Measurements from ENCODE around the gene MAP3K5. TPM values are rescaled to one million over a fixed set of nuclear protein-coding genes. Genes with fewer than 3 reads are reported as not detected.

Gene MAP3K5
- total RNA-seq, 1 donor from 2014 or later = 4.7 TPM

DNA sequence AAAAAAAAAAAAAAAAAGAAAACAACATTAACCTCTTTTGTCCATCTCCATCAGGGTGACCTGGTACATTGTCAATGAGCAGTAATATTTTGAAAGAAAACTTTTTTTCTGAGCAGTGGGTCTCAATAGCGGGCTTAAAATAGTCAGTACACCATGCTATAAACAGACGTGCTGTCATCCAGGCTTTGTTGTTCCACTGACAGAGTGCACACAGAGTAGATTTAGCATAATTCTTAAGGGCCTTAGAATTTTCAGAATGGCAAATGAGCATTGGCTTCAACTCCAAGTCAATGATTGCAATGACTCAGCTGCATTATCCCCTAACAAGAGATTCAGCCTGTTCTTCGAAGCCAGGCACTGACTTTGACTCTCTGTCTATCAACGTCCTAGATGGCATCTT lies 277.7 kb downstream of the MAP3K5 start:
- Mint-ChIP-seq H3K27ac (no peak overlapping the region), H3K36me3 (no peaks in the 10 kb centered on the region), H3K4me3 (no peak overlapping the region), H3K4me1 (ENCODE audit: unreplicated experiment) (peaks cover 4% of the 10 kb centered on the region), H3K27me3 (no peaks in the 10 kb centered on the region), H3K9me3 (no peaks in the 10 kb centered on the region)
- TF ChIP-seq, protein P1, sequence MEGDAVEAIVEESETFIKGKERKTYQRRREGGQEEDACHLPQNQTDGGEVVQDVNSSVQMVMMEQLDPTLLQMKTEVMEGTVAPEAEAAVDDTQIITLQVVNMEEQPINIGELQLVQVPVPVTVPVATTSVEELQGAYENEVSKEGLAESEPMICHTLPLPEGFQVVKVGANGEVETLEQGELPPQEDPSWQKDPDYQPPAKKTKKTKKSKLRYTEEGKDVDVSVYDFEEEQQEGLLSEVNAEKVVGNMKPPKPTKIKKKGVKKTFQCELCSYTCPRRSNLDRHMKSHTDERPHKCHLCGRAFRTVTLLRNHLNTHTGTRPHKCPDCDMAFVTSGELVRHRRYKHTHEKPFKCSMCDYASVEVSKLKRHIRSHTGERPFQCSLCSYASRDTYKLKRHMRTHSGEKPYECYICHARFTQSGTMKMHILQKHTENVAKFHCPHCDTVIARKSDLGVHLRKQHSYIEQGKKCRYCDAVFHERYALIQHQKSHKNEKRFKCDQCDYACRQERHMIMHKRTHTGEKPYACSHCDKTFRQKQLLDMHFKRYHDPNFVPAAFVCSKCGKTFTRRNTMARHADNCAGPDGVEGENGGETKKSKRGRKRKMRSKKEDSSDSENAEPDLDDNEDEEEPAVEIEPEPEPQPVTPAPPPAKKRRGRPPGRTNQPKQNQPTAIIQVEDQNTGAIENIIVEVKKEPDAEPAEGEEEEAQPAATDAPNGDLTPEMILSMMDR (conservative IDR thresholded peaks at IDR 0.05) = no peak
- no peak for DNase-seq (ENCODE audit: extremely low spot score, unreplicated experiment)

GRCh38 chr6:136511926-136512325 lies 280.4 kb downstream of the MAP3K5 start:
- no peaks in the 10 kb centered on the region for H3K9me3 Mint-ChIP-seq
- H3K36me3 Mint-ChIP-seq = no peaks in the 10 kb centered on the region
- peaks cover 4% of the 10 kb centered on the region for H3K4me1 Mint-ChIP-seq (ENCODE audit: unreplicated experiment)
- H3K27ac Mint-ChIP-seq = peak overlapping the region; percentile 29
- no peak for DNase-seq (ENCODE audit: extremely low spot score, unreplicated experiment)
- no peaks in the 10 kb centered on the region for H3K27me3 Mint-ChIP-seq
- H3K4me3 Mint-ChIP-seq = no peak overlapping the region
- TF ChIP-seq, protein P1 (conservative IDR thresholded peaks at IDR 0.05) = no peak

DNA sequence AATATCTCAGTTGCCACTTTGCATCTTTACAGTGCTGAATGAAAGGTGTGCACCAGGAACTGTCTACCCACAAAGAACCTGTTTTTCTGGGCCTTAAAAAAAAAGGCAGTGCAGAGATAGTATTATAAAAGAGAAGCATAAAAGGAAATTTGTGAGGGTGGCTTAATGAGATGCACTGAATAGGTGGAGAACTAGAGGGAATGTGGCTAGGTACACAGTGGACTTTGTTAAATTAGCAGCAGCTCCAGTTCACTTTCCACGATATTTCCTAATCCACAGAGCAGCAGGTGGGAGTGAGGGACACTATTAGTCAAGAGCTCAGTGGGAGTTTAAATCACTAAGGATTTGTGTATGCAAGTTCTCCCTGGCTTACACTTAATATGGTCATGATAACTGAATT lies 280.9 kb downstream of the MAP3K5 start:
- H3K27ac Mint-ChIP-seq = peak overlapping the region; percentile 29
- TF ChIP-seq, protein P1 (conservative IDR thresholded peaks at IDR 0.05) = no peak

GRCh38 chr6:136510782-136511181 lies 281.5 kb downstream of the MAP3K5 start:
- DNase-seq (ENCODE audit: extremely low spot score, unreplicated experiment) = no peak
- TF ChIP-seq, protein P1 (conservative IDR thresholded peaks at IDR 0.05) = no peak
- Mint-ChIP-seq H3K9me3 (no peaks in the 10 kb centered on the region), H3K27ac (no peak overlapping the region), H3K36me3 (no peaks in the 10 kb centered on the region), H3K4me1 (ENCODE audit: unreplicated experiment) (peaks cover 4% of the 10 kb centered on the region), H3K4me3 (no peak overlapping the region), H3K27me3 (no peaks in the 10 kb centered on the region)

More for the DNA sequence above, 280.9 kb downstream of the MAP3K5 start:
- no peak for DNase-seq (ENCODE audit: extremely low spot score, unreplicated experiment)
- no peak overlapping the region for H3K4me3 Mint-ChIP-seq
- no peaks in the 10 kb centered on the region for H3K36me3 Mint-ChIP-seq
- no peaks in the 10 kb centered on the region for H3K9me3 Mint-ChIP-seq
- peaks cover 4% of the 10 kb centered on the region for H3K4me1 Mint-ChIP-seq (ENCODE audit: unreplicated experiment)
- no peaks in the 10 kb centered on the region for H3K27me3 Mint-ChIP-seq

- peaks cover 4% of the 10 kb centered on the region for H3K4me1 Mint-ChIP-seq (ENCODE audit: unreplicated experiment)
- no peak for DNase-seq (ENCODE audit: extremely low spot score, unreplicated experiment)
- no peaks in the 10 kb centered on the region for H3K36me3 Mint-ChIP-seq
- H3K4me3 Mint-ChIP-seq = no peak overlapping the region
- no peaks in the 10 kb centered on the region for H3K27me3 Mint-ChIP-seq
- TF ChIP-seq, protein P1 (conservative IDR thresholded peaks at IDR 0.05) = no peak
- no peaks in the 10 kb centered on the region for H3K9me3 Mint-ChIP-seq
- H3K27ac Mint-ChIP-seq = no peak overlapping the region
These were observed 282.0 kb downstream of the MAP3K5 start for GRCh38 chr6:136510299-136510698.

All from type B pancreatic cell (in vitro differentiated cells).